Neural progenitor cell (in vitro differentiated cells): ENCODE results near the gene ZNF212.

Experiments used
- EZH2 ChIP-seq: fragments of 200-600 bp; sonication (generic); IDR thresholded peaks from 2 replicates; pipeline ENCODE4 v1.6.1; 2017; ENCODE audit warnings: antibody characterized with exemption, mild to moderate bottlenecking, moderate library complexity
- EZH2phosphoT487 ChIP-seq: fragments of 200-600 bp; sonication (generic); IDR thresholded peaks from 2 replicates; pipeline ENCODE4 v1.6.1; 2017; ENCODE audit warnings: antibody characterized with exemption
- TF ChIP-seq, protein P1 (sequence below): fragments of 200-600 bp; sonication (generic); IDR thresholded peaks from 2 replicates; pipeline ENCODE4 v1.5.1; 2017; ENCODE audit warnings: antibody characterized with exemption, mild to moderate bottlenecking

DNA sequence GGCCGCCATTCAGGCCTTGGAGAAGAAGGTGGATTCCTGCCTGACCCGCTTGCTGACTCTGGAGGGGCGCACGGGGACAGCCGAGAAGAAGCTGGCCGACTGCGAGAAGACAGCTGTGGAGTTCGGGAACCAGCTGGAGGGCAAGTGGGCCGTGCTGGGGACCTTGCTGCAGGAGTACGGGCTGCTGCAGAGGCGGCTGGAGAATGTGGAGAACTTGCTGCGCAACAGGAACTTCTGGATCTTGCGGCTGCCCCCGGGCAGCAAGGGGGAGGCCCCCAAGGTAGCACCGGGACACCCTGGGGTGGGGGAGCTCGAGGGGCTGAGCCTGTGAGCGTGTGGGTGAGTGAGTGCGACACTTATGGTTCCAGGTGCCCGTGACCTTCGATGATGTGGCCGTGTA lies 27.0 kb downstream of the ZNF212 start:
- TF ChIP-seq, protein P1, sequence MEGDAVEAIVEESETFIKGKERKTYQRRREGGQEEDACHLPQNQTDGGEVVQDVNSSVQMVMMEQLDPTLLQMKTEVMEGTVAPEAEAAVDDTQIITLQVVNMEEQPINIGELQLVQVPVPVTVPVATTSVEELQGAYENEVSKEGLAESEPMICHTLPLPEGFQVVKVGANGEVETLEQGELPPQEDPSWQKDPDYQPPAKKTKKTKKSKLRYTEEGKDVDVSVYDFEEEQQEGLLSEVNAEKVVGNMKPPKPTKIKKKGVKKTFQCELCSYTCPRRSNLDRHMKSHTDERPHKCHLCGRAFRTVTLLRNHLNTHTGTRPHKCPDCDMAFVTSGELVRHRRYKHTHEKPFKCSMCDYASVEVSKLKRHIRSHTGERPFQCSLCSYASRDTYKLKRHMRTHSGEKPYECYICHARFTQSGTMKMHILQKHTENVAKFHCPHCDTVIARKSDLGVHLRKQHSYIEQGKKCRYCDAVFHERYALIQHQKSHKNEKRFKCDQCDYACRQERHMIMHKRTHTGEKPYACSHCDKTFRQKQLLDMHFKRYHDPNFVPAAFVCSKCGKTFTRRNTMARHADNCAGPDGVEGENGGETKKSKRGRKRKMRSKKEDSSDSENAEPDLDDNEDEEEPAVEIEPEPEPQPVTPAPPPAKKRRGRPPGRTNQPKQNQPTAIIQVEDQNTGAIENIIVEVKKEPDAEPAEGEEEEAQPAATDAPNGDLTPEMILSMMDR = no peak
- TF ChIP-seq EZH2 (no peak), EZH2phosphoT487 (no peak)
